SK-N-SH (cell line): Measurements from ENCODE around the gene ARIH2. TPM values are rescaled to one million over a fixed set of nuclear protein-coding genes. Genes with fewer than 3 reads are reported as not detected.

ENCODE experiments used
- CTCF ChIA-PET: fragments of 300-600, 350-600 bp; formaldehyde crosslinking; extraction: SDS; loops from one replicate; lab custom pipeline; 2021; lab: Yijun Ruan, JAX
- POLR2A ChIA-PET: fragments of 350-600 bp; sonication (Branson Sonifier 250); formaldehyde crosslinking; extraction: SDS; loops from one replicate; lab custom pipeline; 2020; ENCODE audit warnings: antibody characterized with exemption, inconsistent platforms; lab: Yijun Ruan, JAX
- DNase-seq: peaks from one replicate; pipeline ENCODE4 v3.0.0; 2012
- H2AFZ ChIP-seq: fragments of 200-600 bp; sonication (generic); 2 replicates; pipeline ENCODE4 v1.8.1; 2016; ENCODE audit warnings: antibody characterized with exemption, mild to moderate bottlenecking, low read depth
- H3F3A ChIP-seq: fragments of 200-600 bp; sonication (generic); replicated peaks from 2 replicates; pipeline ENCODE3; 2016; ENCODE audit warnings: antibody characterized with exemption, mild to moderate bottlenecking; ENCODE audit not compliant: insufficient read depth
- H3K27ac ChIP-seq, 2 experiments: fragments of 200-500 bp in 1 of 2; fragments of 200-600 bp in 1 of 2; sonication (Bioruptor generic) in 1 of 2; sonication (generic), shearing (Covaris generic) in 1 of 2; 2 replicates each; pipeline versions ENCODE4 v1.5.1 to v1.6.1; 2014 to 2016; ENCODE audit warnings: low read depth in 2 of 2, inconsistent platforms in 1 of 2, low read length in 1 of 2, mild to moderate bottlenecking in 1 of 2, mixed read lengths in 1 of 2
- H3K27me3 ChIP-seq: fragments of 200-600 bp; sonication (generic), shearing (Covaris generic); 2 replicates; pipeline ENCODE4 v1.6.1; 2016; ENCODE audit warnings: mixed run types; ENCODE audit not compliant: insufficient read depth
- H3K36me3 ChIP-seq, 2 experiments: fragments of 200-500 bp in 1 of 2; fragments of 200-600 bp in 1 of 2; sonication (Bioruptor generic) in 1 of 2; sonication (generic) in 1 of 2; replicated peaks in 1 of 2; 2 replicates each; pipeline versions ENCODE3 to v1.5.1; 2014 to 2016; ENCODE audit warnings: low read length in 1 of 2, mild to moderate bottlenecking in 1 of 2; ENCODE audit not compliant: insufficient read depth in 2 of 2, control insufficient read depth in 1 of 2
- H3K4me1 ChIP-seq, 2 experiments: fragments of 200-500 bp in 1 of 2; fragments of 200-600 bp in 1 of 2; sonication (Bioruptor generic) in 1 of 2; sonication (generic), shearing (Covaris generic) in 1 of 2; 2 replicates each; pipeline versions ENCODE4 v1.5.1 to v1.6.1; 2014 to 2016; ENCODE audit warnings: low read depth in 1 of 2, low read length in 1 of 2, mixed run types in 1 of 2; ENCODE audit not compliant: insufficient read depth in 2 of 2, control insufficient read depth in 1 of 2
- H3K4me2 ChIP-seq: fragments of 200-600 bp; sonication (generic), shearing (Covaris generic); 2 replicates; pipeline ENCODE4 v1.6.1; 2017; ENCODE audit warnings: mixed run types
- H3K4me3 ChIP-seq, 2 experiments: fragments of 200-500 bp in 1 of 2; fragments of 200-600 bp in 1 of 2; sonication (Bioruptor generic) in 1 of 2; sonication (generic), shearing (Covaris generic) in 1 of 2; 2 replicates each; pipeline versions ENCODE4 v1.5.1 to v1.8.1; 2014 to 2016; ENCODE audit warnings: low read depth in 2 of 2, inconsistent platforms in 1 of 2, low read length in 1 of 2, mild to moderate bottlenecking in 1 of 2, mixed read lengths in 1 of 2, moderate library complexity in 1 of 2
- H3K79me2 ChIP-seq: fragments of 200-600 bp; sonication (generic); 2 replicates; pipeline ENCODE4 v1.8.1; 2017; ENCODE audit warnings: mild to moderate bottlenecking; ENCODE audit not compliant: insufficient read depth
- H3K9ac ChIP-seq: fragments of 200-600 bp; sonication (generic); 2 replicates; pipeline ENCODE4 v1.6.1; 2017; ENCODE audit warnings: mixed run types
- H3K9me2 ChIP-seq: fragments of 200-600 bp; sonication (generic); 2 replicates; pipeline ENCODE4 v1.6.1; 2017; ENCODE audit warnings: mixed run types
- H3K9me3 ChIP-seq: fragments of 200-600 bp; sonication (generic); 2 replicates; pipeline ENCODE4 v1.6.1; 2017; ENCODE audit warnings: mixed run types, mild to moderate bottlenecking, moderate library complexity
- H4K20me1 ChIP-seq: fragments of 200-600 bp; sonication (generic); 2 replicates; pipeline ENCODE4 v1.6.1; 2017; ENCODE audit warnings: mild to moderate bottlenecking, mixed run types; ENCODE audit not compliant: insufficient read depth
- EP300 ChIP-seq, 2 experiments: IDR thresholded peaks; 2 replicates each; pipeline versions ENCODE4 v1.4.0 to v1.6.1; 2012; ENCODE audit warnings: borderline replicate concordance in 1 of 2, low read depth in 1 of 2, low read length in 1 of 2
- EZH2phosphoT487 ChIP-seq: fragments of 200-600 bp; sonication (generic); IDR thresholded peaks from 2 replicates; pipeline ENCODE4 v1.6.1; 2017; ENCODE audit warnings: low read depth, mixed run types, mild to moderate bottlenecking, antibody characterized with exemption, moderate library complexity, borderline replicate concordance
- FOXM1 ChIP-seq: IDR thresholded peaks from 2 replicates; pipeline ENCODE4 v1.4.0; 2012; ENCODE audit warnings: low read depth, mild to moderate bottlenecking
- GATA2 ChIP-seq: sonication (generic); formaldehyde crosslinking; IDR thresholded peaks from 2 replicates; pipeline ENCODE4 v1.5.0; 2020; ENCODE audit warnings: mild to moderate bottlenecking, missing genetic modification reagents
- JUND ChIP-seq: IDR thresholded peaks from 2 replicates; pipeline ENCODE4 v1.4.0; 2012
- MXI1 ChIP-seq: IDR thresholded peaks from 2 replicates; pipeline ENCODE4 v1.6.1; 2012; ENCODE audit warnings: mild to moderate bottlenecking, low read depth, low read length, improper control_type of control experiment
- NFIC ChIP-seq: IDR thresholded peaks from 2 replicates; pipeline ENCODE4 v1.4.0; 2012; ENCODE audit warnings: borderline replicate concordance
- NRF1 ChIP-seq: IDR thresholded peaks from 2 replicates; pipeline ENCODE4 v1.6.1; 2012; ENCODE audit warnings: low read depth, mild to moderate bottlenecking, low read length
- PBX3 ChIP-seq: IDR thresholded peaks from 2 replicates; pipeline ENCODE4; 2012
- RCOR1 ChIP-seq: fragments of 150-350 bp; IDR thresholded peaks from 2 replicates; pipeline ENCODE4 v1.6.1; 2017; ENCODE audit warnings: antibody characterized with exemption, low read length
- REST ChIP-seq: IDR thresholded peaks from 2 replicates; pipeline ENCODE4 v1.6.1; 2012; ENCODE audit warnings: mild to moderate bottlenecking, low read depth, low read length, moderate library complexity
- RFX5 ChIP-seq: IDR thresholded peaks from 2 replicates; pipeline ENCODE4 v1.6.1; 2012; ENCODE audit warnings: mild to moderate bottlenecking, improper control_type of control experiment, low read length
- TEAD4 ChIP-seq: IDR thresholded peaks from 2 replicates; pipeline ENCODE4 v1.4.0; 2012; ENCODE audit warnings: mild to moderate bottlenecking, borderline replicate concordance; ENCODE audit not compliant: insufficient read depth
- WGBS: methylation state at CpG from one replicate; pipeline ENCODE4 v1.1.6; 2017; ENCODE audit warnings: low lambda C conversion rate; 5-methylcytosine and 5-hydroxymethylcytosine counted together
- polyA plus RNA-seq, 3 experiments: library from polyadenylated mRNA; depleted of rRNA; stranded (reverse); fragments of >200 nt; gene quantifications; 2 replicates each; pipeline ENCODE4 v1.2.3, GENCODE V29; 2012
- TF ChIP-seq, protein P1 (sequence below): IDR thresholded peaks from 2 replicates; pipeline ENCODE4 v1.4.0; 2012; ENCODE audit warnings: low read depth, borderline replicate concordance
- TF ChIP-seq, protein P2 (sequence below): IDR thresholded peaks from 2 replicates; pipeline ENCODE4 v1.4.0; 2012; ENCODE audit warnings: low read depth

The ARIH2 gene
- polyA plus RNA-seq, 1 of the 3 experiments (the other 2 are of a cell fraction): 69.7 TPM

DNA sequence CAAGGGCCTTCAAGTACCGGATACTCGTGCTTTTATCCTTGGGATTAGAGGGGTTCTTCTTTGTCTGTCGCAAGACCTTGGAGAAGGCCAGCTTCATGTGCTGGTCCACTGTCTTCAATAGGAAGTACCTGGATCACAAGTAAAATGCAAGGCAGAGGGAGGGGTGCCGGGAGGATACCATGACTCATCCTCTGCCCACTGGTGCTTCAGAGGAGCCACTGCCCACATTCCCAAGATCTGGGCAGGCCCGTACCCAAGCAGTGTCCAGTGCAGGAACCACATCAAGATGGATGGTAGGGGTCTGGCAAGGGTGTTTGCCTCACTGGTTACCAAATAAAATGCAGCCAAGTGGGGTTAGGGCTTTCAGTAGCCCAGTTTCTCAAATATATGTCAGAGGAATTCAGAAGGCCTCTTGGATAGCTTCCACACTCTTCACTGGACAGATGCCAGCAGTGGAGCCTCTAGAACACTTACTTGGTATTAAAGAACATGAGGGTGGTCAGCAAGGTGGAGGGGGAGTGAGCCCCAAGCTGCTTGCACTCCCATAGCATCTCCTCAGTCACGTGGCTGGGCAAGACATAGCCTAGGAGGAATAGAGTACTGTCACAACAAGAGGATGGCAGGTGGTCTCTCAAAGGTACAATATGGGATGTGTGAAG, 114.1 kb downstream of the ARIH2 start:
- CTCF ChIA-PET: interaction anchor here (1.0 to 1.3 kb wide), 2 partner anchors 10 to 11 kb away, joined by 3 to 4 read pairs; partner anchors contain the start of gene NDUFAF3
- H3F3A ChIP-seq: peaks cover 39% of the 10 kb centered on the region
- 78% methylated on average over 5 of the region's 6 CpGs for WGBS

More for the DNA sequence above, 114.1 kb downstream of the ARIH2 start:
- no peaks in the 10 kb centered on the region for H3K27me3 ChIP-seq
- H3K9me2 ChIP-seq: no peaks in the 10 kb centered on the region
- H3K4me2 ChIP-seq: no peak overlapping the region
- peaks cover 45 to 67% of the 10 kb centered on the region in 2 experiments for H3K36me3 ChIP-seq
- no peak overlapping the region; a peak in 1 of 4 replicates for H3K27ac ChIP-seq
- no peaks in the 10 kb centered on the region for H4K20me1 ChIP-seq
- TF ChIP-seq REST (no peak), MXI1 (no peak), RCOR1 (no peak), RFX5 (no peak), NFIC (no peak), TEAD4 (no peak), JUND (no peak), EZH2phosphoT487 (no peak), NRF1 (no peak), FOXM1 (no peak), GATA2 (CRISPR knock-in tag) (no peak), PBX3 (no peak), EP300 (IDR thresholded peaks at IDR 0.05; ENCODE audit: borderline replicate concordance in 1 of 2, low read depth in 1 of 2, low read length in 1 of 2) (no peak)
- TF ChIP-seq, protein P1, sequence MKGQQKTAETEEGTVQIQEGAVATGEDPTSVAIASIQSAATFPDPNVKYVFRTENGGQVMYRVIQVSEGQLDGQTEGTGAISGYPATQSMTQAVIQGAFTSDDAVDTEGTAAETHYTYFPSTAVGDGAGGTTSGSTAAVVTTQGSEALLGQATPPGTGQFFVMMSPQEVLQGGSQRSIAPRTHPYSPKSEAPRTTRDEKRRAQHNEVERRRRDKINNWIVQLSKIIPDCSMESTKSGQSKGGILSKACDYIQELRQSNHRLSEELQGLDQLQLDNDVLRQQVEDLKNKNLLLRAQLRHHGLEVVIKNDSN: no peak
- TF ChIP-seq, protein P2, sequence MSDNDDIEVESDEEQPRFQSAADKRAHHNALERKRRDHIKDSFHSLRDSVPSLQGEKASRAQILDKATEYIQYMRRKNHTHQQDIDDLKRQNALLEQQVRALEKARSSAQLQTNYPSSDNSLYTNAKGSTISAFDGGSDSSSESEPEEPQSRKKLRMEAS: no peak
- TF ChIP-seq, all 33 proteins: peak for 0
- Histone ChIP-seq H3K9ac (no peak overlapping the region), H3K4me1 (peaks cover 2 to 17% of the 10 kb centered on the region in 2 experiments; a peak in 2 of 4 replicates), H3K9me3 (no peaks in the 10 kb centered on the region), H3K4me3 (no peak overlapping the region), H3K79me2 (peaks cover 27% of the 10 kb centered on the region), H2AFZ (no peak overlapping the region)
- no peak for DNase-seq
- POLR2A ChIA-PET: no interaction called here
